Ishikawa (cell line): ENCODE data around the gene SOX5.

Experiments
- CEBPB ChIP-seq: IDR thresholded peaks from 2 replicates; pipeline ENCODE4 v1.6.1; 2012
- CREB1 ChIP-seq: IDR thresholded peaks from 2 replicates; pipeline ENCODE4 v1.6.1; 2012; ENCODE audit warnings: low read depth
- EGR1 ChIP-seq: IDR thresholded peaks from 2 replicates; pipeline ENCODE4 v1.6.1; 2012
- EP300 ChIP-seq: IDR thresholded peaks from 2 replicates; pipeline ENCODE4 v1.6.1; 2012; ENCODE audit warnings: borderline replicate concordance
- FOXM1 ChIP-seq: IDR thresholded peaks from 2 replicates; pipeline ENCODE4 v1.6.1; 2012; ENCODE audit warnings: low read depth, borderline replicate concordance
- MAX ChIP-seq: IDR thresholded peaks from 2 replicates; pipeline ENCODE4 v1.6.1; 2012
- NFIC ChIP-seq: IDR thresholded peaks from 2 replicates; pipeline ENCODE4 v1.6.1; 2012
- RAD21 ChIP-seq: IDR thresholded peaks from 2 replicates; pipeline ENCODE4 v1.6.1; 2012; ENCODE audit warnings: low read depth
- REST ChIP-seq: IDR thresholded peaks from 2 replicates; pipeline ENCODE4 v1.6.1; 2012; ENCODE audit warnings: low read depth, mild to moderate bottlenecking
- TAF1 ChIP-seq: IDR thresholded peaks from 2 replicates; pipeline ENCODE4 v1.6.1; 2012; ENCODE audit warnings: low read depth, mild to moderate bottlenecking
- TCF12 ChIP-seq: IDR thresholded peaks from 2 replicates; pipeline ENCODE4 v1.6.1; 2012; ENCODE audit warnings: low read depth
- TEAD4 ChIP-seq: IDR thresholded peaks from 2 replicates; pipeline ENCODE4 v1.6.1; 2012
- USF1 ChIP-seq: IDR thresholded peaks from 2 replicates; pipeline ENCODE4 v1.6.1; 2012
- YY1 ChIP-seq: IDR thresholded peaks from 2 replicates; pipeline ENCODE4 v1.6.1; 2012; ENCODE audit warnings: low read depth
- ZBTB7A ChIP-seq: IDR thresholded peaks from 2 replicates; pipeline ENCODE4 v1.6.1; 2012; ENCODE audit warnings: low read depth

Gene SOX5

GRCh38 chr12:23880988-23881387 is 68.5 kb downstream of the SOX5 start:
- no peak for TF ChIP-seq REST
- TF ChIP-seq NFIC, result no peak
- no peak for TF ChIP-seq ZBTB7A
- no peak for TF ChIP-seq EGR1
- TF ChIP-seq CREB1, result no peak
- TF ChIP-seq TEAD4, result no peak
- TF ChIP-seq TAF1, result no peak
- no peak for TF ChIP-seq YY1
- TF ChIP-seq CEBPB, result no peak
- no peak for TF ChIP-seq RAD21
- TF ChIP-seq USF1, result no peak
- no peak for TF ChIP-seq MAX
- no peak for TF ChIP-seq EP300
- TF ChIP-seq FOXM1, result no peak
- TF ChIP-seq TCF12, result no peak

GRCh38 chr12:23867794-23868193 is 81.7 kb downstream of the SOX5 start:
- TF ChIP-seq TEAD4 (no peak), CREB1 (no peak), ZBTB7A (no peak), TCF12 (no peak), USF1 (no peak), FOXM1 (no peak), YY1 (no peak), REST (no peak), EGR1 (no peak), NFIC (no peak), RAD21 (no peak), EP300 (no peak), CEBPB (no peak), MAX (no peak), TAF1 (no peak)

GRCh38 chr12:23862701-23863100 is 86.8 kb downstream of the SOX5 start:
- TF ChIP-seq EGR1 (no peak), REST (no peak), ZBTB7A (no peak), USF1 (no peak), TAF1 (no peak), NFIC (no peak), CEBPB (no peak), CREB1 (no peak), FOXM1 (no peak), MAX (no peak), EP300 (no peak), RAD21 (no peak), TEAD4 (no peak), TCF12 (no peak), YY1 (no peak)

- TF ChIP-seq TCF12, result no peak
- no peak for TF ChIP-seq RAD21
These were observed 89.5 kb downstream of the SOX5 start for GRCh38 chr12:23860019-23860418.
